OCI-LY1 (cell line): ENCODE results near the gene MRPL52.

Experiments
- H2AFZ ChIP-seq: fragments of 200-600 bp; sonication (generic), shearing (Covaris generic); 2 replicates; pipeline ENCODE4 v1.6.0; 2014; ENCODE audit warnings: antibody characterized with exemption, mild to moderate bottlenecking, low read length
- H3F3A ChIP-seq: fragments of 200-600 bp; sonication (generic), shearing (Covaris generic); 2 replicates; pipeline ENCODE4 v1.6.0; 2014; ENCODE audit warnings: mild to moderate bottlenecking, antibody characterized with exemption, low read length, moderate library complexity; ENCODE audit not compliant: insufficient read depth
- H3K27ac ChIP-seq: fragments of 200-600 bp; sonication (generic); 2 replicates; pipeline ENCODE4 v1.5.1; 2014; ENCODE audit warnings: low read length, mixed run types, mild to moderate bottlenecking, low read depth; ENCODE audit not compliant: poor library complexity, severe bottlenecking
- H3K27me3 ChIP-seq: fragments of 200-600 bp; sonication (generic); 2 replicates; pipeline ENCODE4 v1.6.0; 2014; ENCODE audit warnings: antibody characterized with exemption, mild to moderate bottlenecking, low read length, moderate library complexity; ENCODE audit not compliant: insufficient read depth
- H3K36me3 ChIP-seq: fragments of 200-600 bp; sonication (generic); 2 replicates; pipeline ENCODE4 v1.6.1; 2014; ENCODE audit warnings: mild to moderate bottlenecking, antibody characterized with exemption, low read length, moderate library complexity, mixed read lengths; ENCODE audit not compliant: insufficient read depth
- H3K4me1 ChIP-seq: fragments of 200-600 bp; sonication (generic); 2 replicates; pipeline ENCODE4 v1.5.1; 2014; ENCODE audit warnings: mild to moderate bottlenecking, low read length, moderate library complexity; ENCODE audit not compliant: insufficient read depth, severe bottlenecking
- H3K4me2 ChIP-seq: fragments of 200-600 bp; sonication (generic), shearing (Covaris generic); 2 replicates; pipeline ENCODE4 v1.6.1; 2014; ENCODE audit warnings: low read length
- H3K4me3 ChIP-seq: fragments of 200-600 bp; sonication (generic); 2 replicates; pipeline ENCODE4 v1.5.1; 2014; ENCODE audit warnings: low read length, low read depth, mild to moderate bottlenecking, mixed read lengths; ENCODE audit not compliant: poor library complexity, severe bottlenecking
- H3K79me2 ChIP-seq: fragments of 200-600 bp; shearing (Covaris generic); 2 replicates; pipeline ENCODE4 v1.6.1; 2016; ENCODE audit warnings: mixed run types, low read length, mixed read lengths; ENCODE audit not compliant: insufficient read depth
- H3K9ac ChIP-seq: fragments of 200-600 bp; sonication (generic), shearing (Covaris generic); 2 replicates; pipeline ENCODE4 v1.6.1; 2014; ENCODE audit warnings: mild to moderate bottlenecking, low read length, mixed read lengths
- H3K9me2 ChIP-seq: fragments of 200-600 bp; sonication (generic), shearing (Covaris generic); 2 replicates; pipeline ENCODE4 v1.6.1; 2014; ENCODE audit warnings: low read depth, mild to moderate bottlenecking, low read length, mixed read lengths
- H3K9me3 ChIP-seq: fragments of 200-600 bp; shearing (Covaris generic); 2 replicates; pipeline ENCODE4 v1.6.1; 2014; ENCODE audit warnings: low read length, mixed read lengths
- H4K20me1 ChIP-seq: fragments of 200-600 bp; sonication (generic), shearing (Covaris generic); 2 replicates; pipeline ENCODE4 v1.6.0; 2016; ENCODE audit warnings: mild to moderate bottlenecking, low read length; ENCODE audit not compliant: insufficient read depth
- CTCF ChIP-seq: fragments of 200-600 bp; sonication (generic), shearing (Covaris generic); IDR thresholded peaks from 2 replicates; pipeline ENCODE4 v1.5.1; 2017; ENCODE audit warnings: mild to moderate bottlenecking, antibody characterized with exemption, low read length, moderate library complexity, mixed read lengths
- EZH2 ChIP-seq: fragments of 200-600 bp; sonication (generic), shearing (Covaris generic); IDR thresholded peaks from 2 replicates; pipeline ENCODE4 v1.8.0; 2017; ENCODE audit warnings: borderline replicate concordance, mixed run types, mild to moderate bottlenecking, antibody characterized with exemption, low read length, moderate library complexity, mixed read lengths

Gene MRPL52

DNA sequence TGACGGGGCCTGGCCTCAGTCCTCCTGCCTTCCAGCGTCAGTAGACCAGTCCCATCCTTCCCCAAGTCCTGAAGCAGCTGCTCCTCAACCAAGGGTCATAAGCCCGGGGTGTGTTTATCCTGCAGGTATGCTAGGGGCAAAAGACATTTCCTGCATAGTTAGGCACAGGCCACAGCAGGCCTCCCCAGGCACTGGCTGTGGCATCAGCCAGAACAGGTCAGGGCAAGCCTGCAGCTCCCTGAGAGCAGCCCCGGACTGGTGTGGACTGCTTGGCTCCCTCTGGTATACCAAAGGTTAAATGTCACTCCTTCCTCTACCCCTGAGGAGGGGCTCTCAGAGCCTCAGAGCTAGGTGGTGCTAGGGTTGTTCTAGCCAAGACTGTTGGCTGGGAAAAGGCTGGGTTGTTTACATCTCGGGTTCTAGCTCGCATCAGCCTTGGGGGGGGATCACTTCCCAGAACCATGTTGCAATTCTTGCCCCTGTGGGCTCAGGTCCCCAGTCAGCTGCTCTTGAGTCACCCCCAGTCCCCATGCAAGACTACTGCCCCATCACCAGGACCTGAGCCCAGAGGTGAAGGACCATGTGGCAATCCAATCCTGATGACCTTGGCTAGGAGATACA is 9.6 kb downstream of the MRPL52 start:
- Histone ChIP-seq H3K27ac (no peak overlapping the region), H3K27me3 (no peaks in the 10 kb centered on the region), H3K4me1 (no peaks in the 10 kb centered on the region), H3K9ac (no peak overlapping the region), H3K4me2 (no peak overlapping the region), H3K79me2 (no peaks in the 10 kb centered on the region), H3K9me3 (no peaks in the 10 kb centered on the region), H3K9me2 (no peaks in the 10 kb centered on the region), H3K4me3 (no peak overlapping the region), H4K20me1 (no peaks in the 10 kb centered on the region), H2AFZ (no peak overlapping the region), H3K36me3 (peaks cover 14% of the 10 kb centered on the region), H3F3A (no peaks in the 10 kb centered on the region)
- TF ChIP-seq EZH2 = no peak

GRCh38 chr14:22841311-22841710 is 11.6 kb downstream of the MRPL52 start:
- no peak overlapping the region for H2AFZ ChIP-seq
- H3K9me3 ChIP-seq = no peaks in the 10 kb centered on the region
- H3K4me2 ChIP-seq = no peak overlapping the region
- TF ChIP-seq CTCF = no peak
- no peak for TF ChIP-seq EZH2
- no peak overlapping the region for H3K27ac ChIP-seq
- H3K27me3 ChIP-seq = no peaks in the 10 kb centered on the region; the same call in 1 of the 2 replicates
- no peaks in the 10 kb centered on the region for H4K20me1 ChIP-seq
- no peaks in the 10 kb centered on the region for H3F3A ChIP-seq
- no peak overlapping the region for H3K4me3 ChIP-seq
- H3K36me3 ChIP-seq = no peaks in the 10 kb centered on the region
- H3K79me2 ChIP-seq = no peaks in the 10 kb centered on the region
- H3K4me1 ChIP-seq = no peaks in the 10 kb centered on the region
- H3K9ac ChIP-seq = no peak overlapping the region
- H3K9me2 ChIP-seq = no peaks in the 10 kb centered on the region

GRCh38 chr14:22841769-22842168 is 12.1 kb downstream of the MRPL52 start:
- H3K9me2 ChIP-seq = no peaks in the 10 kb centered on the region
- no peak overlapping the region for H3K9ac ChIP-seq
- H3K79me2 ChIP-seq = no peaks in the 10 kb centered on the region
- H2AFZ ChIP-seq = no peak overlapping the region
- no peaks in the 10 kb centered on the region for H3F3A ChIP-seq
- H3K4me2 ChIP-seq = no peak overlapping the region
- H4K20me1 ChIP-seq = no peaks in the 10 kb centered on the region
- no peak overlapping the region for H3K27ac ChIP-seq
- TF ChIP-seq EZH2 = no peak
- TF ChIP-seq CTCF = no peak
- H3K36me3 ChIP-seq = no peaks in the 10 kb centered on the region
- H3K4me3 ChIP-seq = no peak overlapping the region
- no peaks in the 10 kb centered on the region for H3K9me3 ChIP-seq
- no peaks in the 10 kb centered on the region for H3K4me1 ChIP-seq
- H3K27me3 ChIP-seq = no peaks in the 10 kb centered on the region; the same call in 1 of the 2 replicates
